MCF 10A (cell line): ENCODE data around the gene ADI1. TPM values are rescaled to one million over a fixed set of nuclear protein-coding genes. Genes with fewer than 3 reads are reported as not detected.
"Not testable (repeated sequence)": the region's sequence is repeated elsewhere in the genome, so short reads cannot be mapped to it uniquely, and the experiment has no call there.

Source experiments
- BruUV-seq: library from RNA; stranded (reverse); fragments of 400-500 nt; replicated peaks from 2 replicates; lab custom pipeline; 2021; lab: Mats Ljungman, UMichigan
- CTCF ChIA-PET: fragments of 300-600 bp; sonication (Branson Sonifier 250); formaldehyde crosslinking; extraction: SDS; loops from one replicate; lab custom pipeline; 2021; ENCODE audit warnings: antibody characterized with exemption, inconsistent platforms; lab: Yijun Ruan, JAX
- POLR2A ChIA-PET: fragments of 300-600, 350-650 bp; sonication (Branson Sonifier 250); formaldehyde crosslinking; extraction: SDS; loops from one replicate; lab custom pipeline; 2020; ENCODE audit warnings: antibody characterized with exemption, inconsistent platforms; lab: Yijun Ruan, JAX
- DNase-seq: peaks from one replicate; pipeline ENCODE4 v3.0.0-alpha.2; 2018; ENCODE audit not compliant: unreplicated experiment
- H3K27ac Mint-ChIP-seq: one replicate; pipeline ENCODE4 v1.8.0; 2022; ENCODE audit warnings: mild to moderate bottlenecking, low read depth, mixed read lengths; ENCODE audit not compliant: unreplicated experiment
- H3K27me3 Mint-ChIP-seq: one replicate; pipeline ENCODE4 v1.8.0; 2022; ENCODE audit warnings: mixed read lengths; ENCODE audit not compliant: insufficient read depth, unreplicated experiment
- H3K36me3 Mint-ChIP-seq: one replicate; pipeline ENCODE4 v1.8.0; 2022; ENCODE audit warnings: mild to moderate bottlenecking, moderate library complexity, mixed read lengths; ENCODE audit not compliant: insufficient read depth, unreplicated experiment
- H3K4me1 Mint-ChIP-seq: one replicate; pipeline ENCODE4 v1.8.0; 2022; ENCODE audit warnings: mixed read lengths; ENCODE audit not compliant: insufficient read depth, unreplicated experiment
- H3K4me3 Mint-ChIP-seq: one replicate; pipeline ENCODE4 v1.8.0; 2022; ENCODE audit warnings: mild to moderate bottlenecking, moderate library complexity, mixed read lengths; ENCODE audit not compliant: unreplicated experiment
- H3K9me3 Mint-ChIP-seq: one replicate; pipeline ENCODE4 v1.8.0; 2022; ENCODE audit warnings: mixed read lengths; ENCODE audit not compliant: unreplicated experiment
- intact Hi-C: fragments of 100-400 bp; cut with micrococcal nuclease; formaldehyde crosslinking; loops from 2 replicates; pipeline ENCODE4 v1.14.1; 2022
- total RNA-seq: library from RNA; stranded (reverse); gene quantifications from 2 replicates; pipeline ENCODE4 v1.2.3, GENCODE V29; 2022
- TF ChIP-seq, protein P1 (sequence below): fragments of 200-600 bp; IDR thresholded peaks from one replicate; pipeline ENCODE4 v1.8.0; 2022; ENCODE audit warnings: antibody characterized with exemption, mild to moderate bottlenecking; ENCODE audit not compliant: unreplicated experiment

Gene ADI1
- total RNA-seq, 1 experiment from 2014 or later: 61.9 TPM

GRCh38 chr2:3458396-3459184 lies 60.7 kb downstream of the ADI1 start:
- TF ChIP-seq, protein P1, sequence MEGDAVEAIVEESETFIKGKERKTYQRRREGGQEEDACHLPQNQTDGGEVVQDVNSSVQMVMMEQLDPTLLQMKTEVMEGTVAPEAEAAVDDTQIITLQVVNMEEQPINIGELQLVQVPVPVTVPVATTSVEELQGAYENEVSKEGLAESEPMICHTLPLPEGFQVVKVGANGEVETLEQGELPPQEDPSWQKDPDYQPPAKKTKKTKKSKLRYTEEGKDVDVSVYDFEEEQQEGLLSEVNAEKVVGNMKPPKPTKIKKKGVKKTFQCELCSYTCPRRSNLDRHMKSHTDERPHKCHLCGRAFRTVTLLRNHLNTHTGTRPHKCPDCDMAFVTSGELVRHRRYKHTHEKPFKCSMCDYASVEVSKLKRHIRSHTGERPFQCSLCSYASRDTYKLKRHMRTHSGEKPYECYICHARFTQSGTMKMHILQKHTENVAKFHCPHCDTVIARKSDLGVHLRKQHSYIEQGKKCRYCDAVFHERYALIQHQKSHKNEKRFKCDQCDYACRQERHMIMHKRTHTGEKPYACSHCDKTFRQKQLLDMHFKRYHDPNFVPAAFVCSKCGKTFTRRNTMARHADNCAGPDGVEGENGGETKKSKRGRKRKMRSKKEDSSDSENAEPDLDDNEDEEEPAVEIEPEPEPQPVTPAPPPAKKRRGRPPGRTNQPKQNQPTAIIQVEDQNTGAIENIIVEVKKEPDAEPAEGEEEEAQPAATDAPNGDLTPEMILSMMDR: no peak
- DNase-seq: no peak
- Mint-ChIP-seq H3K4me3 (no peak overlapping the region), H3K27me3 (no peaks in the 10 kb centered on the region), H3K9me3 (no peaks in the 10 kb centered on the region), H3K4me1 (no peaks in the 10 kb centered on the region), H3K36me3 (peaks cover 36% of the 10 kb centered on the region), H3K27ac (peak overlapping the region; percentile 59)
- BruUV-seq: no TSS peak
- CTCF ChIA-PET: interaction anchor here (0.5 to 1.2 kb wide), 4 partner anchors 15 to 1421 kb away, joined by 3 to 9 read pairs (median 4); no protein-coding TSS in a partner anchor
- intact Hi-C loops: no loop called here
- POLR2A ChIA-PET: interaction anchor here (2.5 kb wide), 1 partner anchor 73 kb away, joined by 5 read pairs; no protein-coding TSS in a partner anchor

- ChIA-PET POLR2A (no interaction called here), CTCF (interaction anchor here (0.6 to 2.7 kb wide), 4 partner anchors 16 to 194 kb away, joined by 3 to 16 read pairs (median 4); no protein-coding TSS in a partner anchor)
- H3K27ac Mint-ChIP-seq: peak overlapping the region; percentile 59
- intact Hi-C loops: no loop called here
- H3K4me3 Mint-ChIP-seq: no peak overlapping the region
- no peaks in the 10 kb centered on the region for H3K27me3 Mint-ChIP-seq
- H3K36me3 Mint-ChIP-seq: peaks cover 28% of the 10 kb centered on the region
- H3K9me3 Mint-ChIP-seq: no peaks in the 10 kb centered on the region
- H3K4me1 Mint-ChIP-seq: no peaks in the 10 kb centered on the region
- no TSS peak for BruUV-seq
- DNase-seq: no peak
- TF ChIP-seq, protein P1: no peak
Measured at GRCh38 chr2:3457524-3458395, 61.6 kb downstream of the ADI1 start.

DNA sequence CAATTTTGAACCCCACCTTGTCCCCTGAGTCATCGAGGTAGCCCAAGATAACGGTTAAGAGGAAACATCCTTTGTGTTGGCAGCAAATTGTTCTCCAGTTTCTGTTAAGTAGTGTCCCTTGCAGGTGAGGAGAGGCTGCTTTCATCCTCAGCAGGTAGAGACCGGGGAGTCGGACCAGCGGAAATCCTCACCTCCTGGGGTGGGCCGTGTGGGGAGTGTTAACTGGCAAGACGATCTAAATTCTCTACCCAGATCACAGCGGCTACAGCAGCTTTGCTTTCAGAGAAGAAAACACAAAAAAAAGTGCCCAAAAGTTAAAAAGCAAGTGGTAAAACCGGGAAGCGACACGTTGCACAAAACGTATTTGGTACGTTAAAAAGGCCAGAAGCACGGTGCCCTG lies 63.2 kb downstream of the ADI1 start:
- CTCF ChIA-PET: interaction anchor here (2.7 kb wide), 1 partner anchor 33 kb away, joined by 16 read pairs; no protein-coding TSS in a partner anchor
- no peak for DNase-seq
- BruUV-seq: no TSS peak
- intact Hi-C loops: no loop called here
- Mint-ChIP-seq H3K4me1 (no peaks in the 10 kb centered on the region), H3K4me3 (no peak overlapping the region), H3K27me3 (no peaks in the 10 kb centered on the region), H3K9me3 (no peaks in the 10 kb centered on the region), H3K36me3 (peaks cover 21% of the 10 kb centered on the region), H3K27ac (no peak overlapping the region)
- POLR2A ChIA-PET: no interaction called here
- TF ChIP-seq, protein P1: no peak

DNA sequence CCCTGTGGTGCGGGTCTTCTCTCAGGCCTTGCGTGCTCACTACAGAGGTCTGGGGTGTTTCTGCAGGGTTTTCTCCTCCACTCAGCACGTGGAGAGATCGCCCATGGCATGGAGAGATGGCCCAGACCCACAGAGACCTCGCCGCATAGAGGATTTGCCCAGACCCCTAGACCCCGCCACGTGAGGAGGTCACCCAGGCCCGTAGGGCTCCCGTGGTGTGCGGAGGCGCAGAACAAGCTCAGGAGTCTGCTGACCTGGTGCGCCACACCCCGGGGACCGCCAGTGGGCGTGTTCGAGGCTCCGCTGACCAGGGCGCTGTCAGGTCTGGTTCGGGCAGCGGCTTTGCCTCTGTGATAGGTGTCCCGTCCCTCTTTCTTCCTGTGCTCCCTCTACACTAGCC lies 64.5 kb downstream of the ADI1 start:
- no TSS peak for BruUV-seq
- no peaks in the 10 kb centered on the region for H3K4me1 Mint-ChIP-seq
- H3K27ac Mint-ChIP-seq: no peak overlapping the region
- no peak for DNase-seq
- TF ChIP-seq, protein P1: no peak
- ChIA-PET CTCF (interaction anchor here (2.7 kb wide), 1 partner anchor 31 kb away, joined by 16 read pairs; no protein-coding TSS in a partner anchor), POLR2A (no interaction called here)
- H3K4me3 Mint-ChIP-seq: no peak overlapping the region
- peaks cover 32% of the 10 kb centered on the region for H3K36me3 Mint-ChIP-seq
- H3K9me3 Mint-ChIP-seq: no peaks in the 10 kb centered on the region
- intact Hi-C loops: no loop called here
- no peaks in the 10 kb centered on the region for H3K27me3 Mint-ChIP-seq

- intact Hi-C loops, H3K27me3 Mint-ChIP-seq, POLR2A ChIA-PET, H3K27ac Mint-ChIP-seq, H3K9me3 Mint-ChIP-seq, BruUV-seq, DNase-seq, H3K4me1 Mint-ChIP-seq, H3K4me3 Mint-ChIP-seq: not testable (repeated sequence)
- peaks cover 40% of the 10 kb centered on the region for H3K36me3 Mint-ChIP-seq
- CTCF ChIA-PET: interaction anchor here (2.0 kb wide), 1 partner anchor 30 kb away, joined by 11 read pairs; no protein-coding TSS in a partner anchor
Measured at GRCh38 chr2:3454005-3454404, 65.3 kb downstream of the ADI1 start.
